Stimulated activated naive CD8-positive, alpha-beta T cell treated with anti-CD3 and anti-CD28 coated beads, Interleukin-15, amount 100 ng/mL, for 72 hours (primary cell): ENCODE results near the gene MLIP.
"Not testable (repeated sequence)": the region's sequence is repeated elsewhere in the genome, so short reads cannot be mapped to it uniquely, and the experiment has no call there.

ENCODE experiments used
- ATAC-seq: fragments of 150-1000 bp; cut with Tn5 transposase; 2 replicates; pipeline ENCODE4 v1.10.0; 2021; ENCODE audit warnings: mild to moderate bottlenecking, moderate library complexity
- DNase-seq, 2 donors: peaks; one replicate each; pipeline ENCODE4 v3.0.0; 2021 to 2022
- H3K27ac Mint-ChIP-seq, 2 donors: one replicate each; pipeline ENCODE4 v1.8.0; 2022; ENCODE audit warnings: mild to moderate bottlenecking in 2 of 2, mixed read lengths in 2 of 2, moderate library complexity in 2 of 2
- H3K27me3 Mint-ChIP-seq: one replicate; pipeline ENCODE4 v1.8.0; 2022; ENCODE audit warnings: mixed read lengths
- H3K4me1 Mint-ChIP-seq: one replicate; pipeline ENCODE4 v1.8.0; 2022; ENCODE audit warnings: mild to moderate bottlenecking, mixed read lengths
- H3K4me3 Mint-ChIP-seq, 2 donors: one replicate each; pipeline ENCODE4 v1.8.0; 2022; ENCODE audit warnings: mild to moderate bottlenecking in 2 of 2, mixed read lengths in 2 of 2, moderate library complexity in 1 of 2
- H3K9me3 Mint-ChIP-seq, 2 donors: one replicate each; pipeline ENCODE4 v1.8.0; 2022; ENCODE audit warnings: mixed read lengths in 2 of 2

MLIP gene

DNA sequence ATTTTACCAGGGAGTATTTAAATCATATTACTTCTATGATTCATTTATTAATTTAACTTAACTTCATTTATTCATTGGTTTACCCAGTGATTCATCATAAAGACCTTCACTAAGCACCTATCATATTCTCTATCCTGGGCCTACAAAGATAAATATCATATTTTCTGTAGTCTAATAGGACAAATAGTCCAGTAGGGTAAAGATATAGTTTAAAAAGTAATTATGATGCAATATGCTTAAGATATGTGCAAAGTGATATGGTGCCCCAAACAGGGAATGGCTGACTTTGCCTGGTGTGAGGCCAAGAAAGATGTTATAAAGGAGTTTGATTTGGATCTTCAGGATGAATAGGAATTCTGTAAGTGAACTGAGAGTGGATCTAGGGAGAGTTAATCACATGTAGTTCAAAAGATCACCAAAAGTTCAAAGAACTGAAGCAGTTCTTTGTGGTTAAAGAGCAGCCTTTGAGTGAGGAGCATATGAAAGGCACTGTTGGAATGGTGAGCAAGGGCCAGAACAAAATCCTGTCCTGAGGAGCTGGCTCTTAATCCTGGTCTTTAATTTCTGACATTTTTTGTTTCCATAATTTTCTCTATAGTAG, 45.5 kb downstream of the MLIP start:
- no peak for DNase-seq
- no peaks in the 10 kb centered on the region for H3K9me3 Mint-ChIP-seq

DNA sequence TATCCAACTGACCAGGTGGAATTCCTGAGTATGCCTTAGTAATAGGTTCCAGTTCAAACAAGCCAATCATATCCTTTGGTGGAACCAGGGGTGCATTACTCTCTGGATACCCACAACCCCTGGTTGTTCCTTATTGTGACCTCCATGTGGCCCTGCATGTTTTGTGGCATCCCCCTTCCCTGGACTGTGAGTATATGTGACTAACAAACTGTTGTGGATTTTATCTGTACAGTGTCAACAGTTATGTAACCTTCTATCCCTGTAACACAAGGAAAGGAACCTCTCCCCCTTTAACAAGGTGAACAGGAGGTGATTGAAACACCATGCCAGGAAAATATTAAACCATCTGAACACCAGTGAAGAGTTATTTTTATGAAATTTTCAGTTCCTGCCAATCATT, 46.2 kb downstream of the MLIP start:
- Mint-ChIP-seq H3K27ac (no peak overlapping the region), H3K27me3 (no peaks in the 10 kb centered on the region), H3K9me3 (peaks cover 0 to 4% of the 10 kb centered on the region in 2 donors), H3K4me1 (no peaks in the 10 kb centered on the region), H3K4me3 (no peak overlapping the region)
- DNase-seq (no peak), ATAC-seq (no peak)

More for the DNA sequence above, 45.5 kb downstream of the MLIP start:
- H3K27me3 Mint-ChIP-seq, result no peaks in the 10 kb centered on the region
- H3K4me1 Mint-ChIP-seq, result no peaks in the 10 kb centered on the region
- no peak overlapping the region for H3K27ac Mint-ChIP-seq
- no peak for ATAC-seq
- no peak overlapping the region for H3K4me3 Mint-ChIP-seq

DNA sequence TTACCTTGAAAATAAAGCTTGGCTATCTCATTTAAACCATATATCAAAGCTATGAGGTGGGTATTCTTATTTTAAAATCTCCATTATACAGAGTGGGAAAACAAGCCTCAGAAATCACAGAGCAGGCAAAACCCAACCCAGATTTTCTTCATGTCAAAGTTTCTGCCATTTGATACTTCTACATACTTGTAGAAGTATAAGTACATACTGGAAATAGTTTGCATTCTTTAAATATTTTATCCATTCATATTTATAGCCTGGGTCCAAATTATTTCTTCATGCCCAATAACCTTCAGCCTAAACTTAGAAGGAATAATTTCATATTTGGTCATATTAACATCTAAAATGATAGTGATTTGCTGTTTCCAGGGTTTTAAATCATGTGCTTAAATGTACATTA, 61.8 kb downstream of the MLIP start:
- DNase-seq, result no peak
- peaks cover 4 to 9% of the 10 kb centered on the region in 2 donors for H3K9me3 Mint-ChIP-seq
- H3K27me3 Mint-ChIP-seq, result no peaks in the 10 kb centered on the region
- no peak overlapping the region for H3K27ac Mint-ChIP-seq
- no peak for ATAC-seq
- no peaks in the 10 kb centered on the region for H3K4me1 Mint-ChIP-seq
- H3K4me3 Mint-ChIP-seq, result no peak overlapping the region

DNA sequence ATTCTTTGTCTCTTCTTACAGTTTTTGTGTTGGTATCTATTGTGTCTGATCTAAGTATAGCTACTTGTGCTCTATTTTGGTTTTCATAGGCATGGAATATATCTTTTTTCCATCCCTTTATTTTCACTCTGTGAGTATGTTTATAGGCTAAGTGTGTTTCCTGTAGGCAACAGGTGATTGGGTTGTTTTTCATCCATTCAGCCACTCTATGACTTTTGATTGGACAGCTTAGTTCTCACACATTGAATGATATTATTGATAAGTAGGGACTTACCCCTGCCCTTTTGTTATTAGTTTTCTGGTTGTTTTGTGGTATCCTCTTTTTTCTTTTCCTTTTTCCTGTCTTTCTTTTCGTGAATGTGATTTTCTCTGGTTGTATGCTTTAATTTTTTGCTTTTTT, 67.9 kb downstream of the MLIP start:
- Mint-ChIP-seq H3K4me3 (no peak overlapping the region), H3K4me1 (no peaks in the 10 kb centered on the region), H3K27ac (no peak overlapping the region), H3K9me3 (peaks cover 0 to 25% of the 10 kb centered on the region in 2 donors), H3K27me3 (no peaks in the 10 kb centered on the region)
- DNase-seq, result no peak
- no peak for ATAC-seq

DNA sequence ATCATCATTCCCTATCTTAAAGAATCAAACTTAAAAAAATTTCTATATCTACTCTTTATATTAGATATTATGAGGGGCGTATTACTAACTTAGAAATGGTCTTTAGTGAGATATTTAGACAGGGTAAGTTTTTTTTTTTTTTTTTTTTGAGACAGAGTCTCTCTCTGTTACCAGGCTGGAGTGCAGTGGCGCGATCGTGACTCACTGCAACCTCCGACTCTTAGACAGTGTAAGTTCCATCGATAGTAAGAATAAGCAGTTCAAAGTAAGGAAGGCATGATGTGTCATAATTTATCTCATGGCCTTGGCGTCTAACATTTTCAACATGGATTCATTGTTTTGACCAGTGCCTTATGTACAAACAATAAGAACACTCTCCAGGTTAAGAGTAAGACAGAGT, 72.4 kb downstream of the MLIP start:
- DNase-seq (no peak), ATAC-seq (no peak)
- H3K27ac Mint-ChIP-seq, result no peak overlapping the region
- H3K27me3 Mint-ChIP-seq, result no peaks in the 10 kb centered on the region
- H3K4me1 Mint-ChIP-seq, result no peaks in the 10 kb centered on the region
- no peak overlapping the region for H3K4me3 Mint-ChIP-seq
- peaks cover 0 to 10% of the 10 kb centered on the region in 2 donors for H3K9me3 Mint-ChIP-seq

DNA sequence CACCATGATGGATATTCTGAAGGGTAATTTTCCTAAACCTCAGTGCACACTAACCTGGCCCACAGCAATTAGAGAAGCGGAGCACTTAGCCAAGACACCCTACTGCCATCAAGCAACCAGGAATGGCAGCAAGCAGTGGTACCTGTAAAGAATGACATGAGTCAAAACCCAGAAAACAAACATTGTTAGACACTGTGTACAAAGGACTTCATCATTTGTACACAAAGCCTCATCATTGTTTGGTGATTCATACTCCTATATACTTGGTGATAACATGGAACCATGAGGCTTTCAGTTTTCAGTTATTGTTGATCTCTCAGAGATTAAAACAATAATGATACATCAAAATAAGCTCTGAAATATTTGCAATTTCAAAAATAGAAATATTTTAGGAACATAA, 74.6 kb downstream of the MLIP start:
- ATAC-seq, result no peak
- no peaks in the 10 kb centered on the region for H3K4me1 Mint-ChIP-seq
- DNase-seq, result no peak
- no peak overlapping the region for H3K27ac Mint-ChIP-seq
- no peaks in the 10 kb centered on the region for H3K27me3 Mint-ChIP-seq
- no peak overlapping the region for H3K4me3 Mint-ChIP-seq
- peaks cover 0 to 5% of the 10 kb centered on the region in 2 donors for H3K9me3 Mint-ChIP-seq

GRCh38 chr6:54188846-54189245, 77.6 kb downstream of the MLIP start:
- Mint-ChIP-seq H3K4me3 (no peak overlapping the region), H3K4me1 (no peaks in the 10 kb centered on the region), H3K27me3 (no peaks in the 10 kb centered on the region), H3K9me3 (peaks cover 0 to 5% of the 10 kb centered on the region in 2 donors), H3K27ac (no peak overlapping the region)
- DNase-seq, result no peak
- no peak for ATAC-seq

DNA sequence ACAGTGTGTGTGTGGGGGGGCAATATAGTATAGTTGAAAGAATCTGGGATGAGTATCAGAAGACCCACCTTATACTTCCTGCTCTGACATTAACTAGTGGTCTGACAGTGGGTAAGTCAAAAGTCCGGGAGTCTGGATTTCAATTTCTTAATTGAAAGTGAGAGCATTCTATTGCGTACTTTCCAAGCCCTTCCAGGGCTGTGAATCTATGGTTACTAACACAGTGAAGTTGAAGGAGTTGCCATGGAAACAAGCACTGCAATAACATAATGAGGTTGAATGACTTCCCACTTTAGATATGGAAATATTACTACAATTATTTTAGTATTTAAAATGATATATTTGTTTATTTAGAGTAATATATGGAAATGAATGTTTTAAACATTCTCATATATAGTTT, 80.2 kb downstream of the MLIP start:
- DNase-seq, result no peak
- no peaks in the 10 kb centered on the region for H3K4me1 Mint-ChIP-seq
- no peaks in the 10 kb centered on the region for H3K27me3 Mint-ChIP-seq
- no peak for ATAC-seq
- no peak overlapping the region for H3K27ac Mint-ChIP-seq
- H3K9me3 Mint-ChIP-seq, result peaks cover 0 to 5% of the 10 kb centered on the region in 2 donors
- H3K4me3 Mint-ChIP-seq, result no peak overlapping the region

- Mint-ChIP-seq H3K9me3 (peaks cover 0 to 5% of the 10 kb centered on the region in 2 donors), H3K27ac (no peak overlapping the region), H3K4me3 (no peak overlapping the region), H3K4me1 (no peaks in the 10 kb centered on the region), H3K27me3 (no peaks in the 10 kb centered on the region)
- ATAC-seq, result no peak
- DNase-seq, result no peak
Observed at GRCh38 chr6:54192993-54193392, 81.8 kb downstream of the MLIP start.

- no peak overlapping the region for H3K27ac Mint-ChIP-seq
- no peaks in the 10 kb centered on the region for H3K4me1 Mint-ChIP-seq
- no peak for DNase-seq
- ATAC-seq, result no peak
- H3K4me3 Mint-ChIP-seq, result no peak overlapping the region
- H3K27me3 Mint-ChIP-seq, result no peaks in the 10 kb centered on the region
- peaks cover 0 to 8% of the 10 kb centered on the region in 2 donors for H3K9me3 Mint-ChIP-seq
Observed at GRCh38 chr6:54193560-54193959, 82.3 kb downstream of the MLIP start.

- ATAC-seq (no peak), DNase-seq (no peak)
- Mint-ChIP-seq H3K4me1 (no peaks in the 10 kb centered on the region), H3K4me3 (no peak overlapping the region), H3K9me3 (peaks cover 0 to 11% of the 10 kb centered on the region in 2 donors), H3K27me3 (no peaks in the 10 kb centered on the region), H3K27ac (no peak overlapping the region)
Observed at GRCh38 chr6:54194067-54194466, 82.8 kb downstream of the MLIP start.

DNA sequence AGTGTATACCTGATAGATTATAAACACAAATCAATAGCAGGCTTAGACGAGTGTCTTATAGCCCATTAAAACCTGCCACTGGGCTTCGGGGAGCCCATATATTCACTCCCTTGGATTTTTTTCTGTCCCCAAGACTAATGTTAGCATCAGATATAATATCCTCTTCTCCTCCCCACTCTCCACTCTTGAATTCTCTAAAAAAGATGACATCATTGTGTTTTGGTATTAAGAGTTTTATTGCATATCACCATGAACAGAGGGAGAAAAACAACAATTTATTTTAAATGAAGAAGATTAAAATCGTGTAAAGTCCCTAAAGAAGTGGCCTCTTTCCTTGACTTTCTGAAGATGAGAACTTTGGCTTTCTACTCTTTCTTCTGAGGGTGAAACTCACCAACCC, 84.4 kb downstream of the MLIP start:
- H3K27ac Mint-ChIP-seq, result no peak overlapping the region
- peaks cover 7 to 12% of the 10 kb centered on the region in 2 donors for H3K9me3 Mint-ChIP-seq
- H3K4me1 Mint-ChIP-seq, result no peaks in the 10 kb centered on the region
- ATAC-seq (no peak), DNase-seq (no peak)
- H3K27me3 Mint-ChIP-seq, result no peaks in the 10 kb centered on the region
- no peak overlapping the region for H3K4me3 Mint-ChIP-seq

DNA sequence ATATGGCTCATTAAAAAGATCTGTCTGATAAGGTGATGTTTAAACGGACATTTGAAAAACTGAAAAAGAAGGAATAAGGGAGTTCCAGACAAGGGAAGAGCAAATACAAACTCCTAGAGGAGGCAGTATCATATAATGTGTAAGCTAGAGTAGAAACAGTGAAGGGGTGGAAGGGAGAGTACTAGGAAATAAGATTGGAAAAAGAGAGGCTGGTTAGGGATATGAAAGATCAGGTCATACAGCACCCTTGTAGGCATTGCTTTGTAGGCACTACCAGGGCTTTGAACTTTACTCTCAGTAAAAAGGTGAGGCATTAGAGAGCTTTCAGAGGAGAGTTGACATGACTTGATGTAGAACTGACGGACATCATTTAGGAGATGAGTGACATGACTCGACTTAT, 85.7 kb downstream of the MLIP start:
- H3K4me1 Mint-ChIP-seq, result no peaks in the 10 kb centered on the region

DNA sequence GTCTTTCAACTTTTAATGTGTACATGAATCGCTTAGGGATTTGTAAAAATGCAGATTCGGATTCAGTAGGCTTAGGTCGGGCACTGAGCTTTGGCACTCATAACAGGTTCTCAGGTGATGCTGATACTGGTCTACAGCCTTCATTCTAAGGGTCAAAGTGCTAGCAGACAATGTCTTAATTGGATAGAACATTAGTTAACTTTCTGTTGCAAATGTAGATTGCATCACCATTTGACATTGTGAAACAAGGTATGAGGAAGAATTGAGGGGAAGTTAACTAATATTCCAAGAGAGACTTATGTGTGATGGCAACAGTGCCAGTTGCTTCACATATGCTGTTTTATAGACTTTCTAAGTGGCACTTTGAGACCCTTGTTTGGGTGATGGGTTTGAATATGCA, 86.9 kb downstream of the MLIP start:
- no peak for DNase-seq
- Mint-ChIP-seq H3K27ac (no peak overlapping the region), H3K4me3 (no peak overlapping the region)

More for the DNA sequence above, 85.7 kb downstream of the MLIP start:
- Mint-ChIP-seq H3K4me3 (no peak overlapping the region), H3K27ac (peak overlapping the region in 1 of 2 donors; percentile 33), H3K9me3 (peaks cover 7 to 12% of the 10 kb centered on the region in 2 donors), H3K27me3 (no peaks in the 10 kb centered on the region)
- DNase-seq, result no peak
- ATAC-seq, result no peak

GRCh38 chr6:54203474-54204035, 92.3 kb downstream of the MLIP start:
- H3K4me1 Mint-ChIP-seq, H3K27me3 Mint-ChIP-seq, ATAC-seq, DNase-seq, H3K9me3 Mint-ChIP-seq, H3K27ac Mint-ChIP-seq, H3K4me3 Mint-ChIP-seq: not testable (repeated sequence)

More for the DNA sequence above, 86.9 kb downstream of the MLIP start:
- no peaks in the 10 kb centered on the region for H3K27me3 Mint-ChIP-seq
- no peaks in the 10 kb centered on the region for H3K4me1 Mint-ChIP-seq
- peaks cover 7 to 12% of the 10 kb centered on the region in 2 donors for H3K9me3 Mint-ChIP-seq
- no peak for ATAC-seq

- Mint-ChIP-seq H3K27me3 (no peaks in the 10 kb centered on the region), H3K4me3 (no peak overlapping the region), H3K4me1 (peaks cover 6% of the 10 kb centered on the region), H3K27ac (no peak overlapping the region), H3K9me3 (peaks cover 0 to 5% of the 10 kb centered on the region in 2 donors)
- DNase-seq (no peak), ATAC-seq (no peak)
Observed at GRCh38 chr6:54204921-54205591, 93.8 kb downstream of the MLIP start.
